ENCODE results near the gene PRXL2A. TPM values are rescaled to one million over a fixed set of nuclear protein-coding genes. Genes with fewer than 3 reads are reported as not detected.

PRXL2A gene
- total RNA-seq, 5 donors from 2014 or later (not counting 1 experiment from before 2014, with no cell fraction given): 2.9 to 6.3 (median 5.2) TPM

GRCh38 chr10:80485076-80485945 lies 77.0 kb downstream of the PRXL2A start:
- CTCF ChIA-PET: interaction anchor here (0.6 to 3.0 kb wide), 5 partner anchors 17 to 24 kb away, joined by 3 to 12 read pairs (median 4); no protein-coding TSS in a partner anchor
- ATAC-seq (replicated peaks in 1 of 4) (no peak), DNase-seq (no peak)
- peak overlapping the region in 1 of 2 donors; percentile 39 for H3K4me3 ChIP-seq (ENCODE audit: control insufficient read depth in 1 of 2, extremely low read depth in 1 of 2, low read length in 1 of 2)
- no peaks in the 10 kb centered on the region for H3K9me3 ChIP-seq
- Mint-ChIP-seq H3K27ac (peak overlapping the region; percentile 86 to 94), H3K27me3 (no peaks in the 10 kb centered on the region), H3K4me1 (peaks cover 91 to 97% (median 97%) of the 10 kb centered on the region in 3 donors), H3K9me3 (peaks cover 0 to 7% (median 0%) of the 10 kb centered on the region in 3 donors), H3K36me3 (peaks cover 38% of the 10 kb centered on the region), H3K4me3 (peak overlapping the region; percentile 57 to 68 (median 57))
- peaks cover 3 to 36% of the 10 kb centered on the region in 2 donors for H3K36me3 ChIP-seq (ENCODE audit: control insufficient read depth in 2 of 2, extremely low read depth in 1 of 2, insufficient read depth in 1 of 2, low read length in 1 of 2)
- WGBS (ENCODE audit: insufficient coverage): 88% methylated on average over 1 of the region's 10 CpGs
- no peaks in the 10 kb centered on the region for H3K27me3 ChIP-seq (replicated peaks in 1 of 2; ENCODE audit: control insufficient read depth in 2 of 2, extremely low read depth in 1 of 2, insufficient read depth in 2 of 2, low read length in 1 of 2)
- H3K4me1 ChIP-seq (ENCODE audit: control insufficient read depth in 1 of 2, extremely low read depth in 1 of 2, insufficient read depth in 2 of 2, low read length in 2 of 2): peaks cover 72 to 89% of the 10 kb centered on the region in 2 experiments
- H3K27ac ChIP-seq (ENCODE audit: low read length): peak overlapping the region; percentile 74
- POLR2A ChIA-PET: interaction anchor here in 1 of 2 donors (0.6 kb wide), 1 partner anchor 9 kb away, joined by 3 read pairs; no protein-coding TSS in a partner anchor

- Histone ChIP-seq H3K27me3 (replicated peaks in 1 of 2; ENCODE audit: control insufficient read depth in 2 of 2, extremely low read depth in 1 of 2, insufficient read depth in 2 of 2, low read length in 1 of 2) (no peaks in the 10 kb centered on the region), H3K36me3 (ENCODE audit: control insufficient read depth in 2 of 2, extremely low read depth in 1 of 2, insufficient read depth in 1 of 2, low read length in 1 of 2) (peaks cover 3 to 40% of the 10 kb centered on the region in 2 donors), H3K9me3 (no peaks in the 10 kb centered on the region), H3K4me1 (ENCODE audit: control insufficient read depth in 1 of 2, extremely low read depth in 1 of 2, insufficient read depth in 2 of 2, low read length in 2 of 2) (peaks cover 79 to 94% of the 10 kb centered on the region in 2 experiments), H3K27ac (ENCODE audit: low read length) (peak overlapping the region; percentile 74), H3K4me3 (ENCODE audit: control insufficient read depth in 1 of 2, extremely low read depth in 1 of 2, low read length in 1 of 2) (peak overlapping the region; percentile 3 to 39)
- DNase-seq (peak in 1 of 35 experiments; percentile 62), ATAC-seq (replicated peaks in 1 of 4) (peak in 3 of 4 experiments; percentile 13 to 41 (median 14))
- Mint-ChIP-seq H3K4me3 (peak overlapping the region; percentile 57 to 68 (median 57)), H3K36me3 (peaks cover 39% of the 10 kb centered on the region), H3K27me3 (no peaks in the 10 kb centered on the region), H3K9me3 (peaks cover 0 to 7% (median 0%) of the 10 kb centered on the region in 3 donors), H3K4me1 (peaks cover 93 to 98% (median 97%) of the 10 kb centered on the region in 3 donors), H3K27ac (peak overlapping the region; percentile 86 to 94)
- CTCF ChIA-PET: interaction anchor here (0.6 to 3.0 kb wide), 9 partner anchors 11 to 41 kb away, joined by 3 to 12 read pairs (median 5); no protein-coding TSS in a partner anchor
- WGBS (ENCODE audit: insufficient coverage): 44% methylated on average over 13 of the region's 17 CpGs
- POLR2A ChIA-PET: interaction anchor here (0.6 to 1.3 kb wide), 6 partner anchors 16 to 219 kb away, joined by 3 to 9 read pairs (median 4); no protein-coding TSS in a partner anchor
These were observed 77.8 kb downstream of the PRXL2A start for GRCh38 chr10:80485946-80486764.

Other genes with a start within 250 kb of the PRXL2A start
- gene ANXA11, start 203.0 kb upstream of the PRXL2A start, total RNA-seq: 100 to 1,000 TPM; 196 to 222 (median 208) TPM
- gene MAT1A, start 118.9 kb upstream of the PRXL2A start, total RNA-seq: under 1 TPM in 3 of 5 donors, not detected in 2; 0.23 to 0.33 (median 0.28) TPM
- not detected for gene DYDC1, start 51.8 kb upstream of the PRXL2A start, total RNA-seq
- gene DYDC2, start 51.8 kb upstream of the PRXL2A start, total RNA-seq: not detected
- 100 to 1,000 TPM; 130 to 204 (median 194) TPM for gene TSPAN14, start 45.8 kb downstream of the PRXL2A start, total RNA-seq
- gene SH2D4B, start 129.4 kb downstream of the PRXL2A start, total RNA-seq: under 1 TPM; 0.12 to 0.26 (median 0.23) TPM

All from T-cell (primary cell).